ENCODE measurements around the gene NFATC2IP.

The NFATC2IP gene

GRCh38 chr16:28990375-28991040 is 39.8 kb downstream of the NFATC2IP start:
- no peaks in the 10 kb centered on the region for H3K9me3 ChIP-seq (replicated peaks; ENCODE audit: insufficient read depth, low read length)
- H3K27me3 ChIP-seq (replicated peaks; ENCODE audit: insufficient read depth, low read length) = no peaks in the 10 kb centered on the region
- no peak overlapping the region for H3K9ac ChIP-seq (ENCODE audit: low read length)
- no peak overlapping the region for H3K4me2 ChIP-seq (ENCODE audit: low read depth, low read length)
- H2AFZ ChIP-seq (ENCODE audit: low read length) = no peak overlapping the region
- TF ChIP-seq EZH2phosphoT487 (IDR thresholded peaks at IDR 0.05; ENCODE audit: low read length) (no peak), EZH2 (optimal IDR thresholded peaks at IDR 0.05; ENCODE audit: low read depth, low read length) (no peak)
- TF ChIP-seq, protein P1, sequence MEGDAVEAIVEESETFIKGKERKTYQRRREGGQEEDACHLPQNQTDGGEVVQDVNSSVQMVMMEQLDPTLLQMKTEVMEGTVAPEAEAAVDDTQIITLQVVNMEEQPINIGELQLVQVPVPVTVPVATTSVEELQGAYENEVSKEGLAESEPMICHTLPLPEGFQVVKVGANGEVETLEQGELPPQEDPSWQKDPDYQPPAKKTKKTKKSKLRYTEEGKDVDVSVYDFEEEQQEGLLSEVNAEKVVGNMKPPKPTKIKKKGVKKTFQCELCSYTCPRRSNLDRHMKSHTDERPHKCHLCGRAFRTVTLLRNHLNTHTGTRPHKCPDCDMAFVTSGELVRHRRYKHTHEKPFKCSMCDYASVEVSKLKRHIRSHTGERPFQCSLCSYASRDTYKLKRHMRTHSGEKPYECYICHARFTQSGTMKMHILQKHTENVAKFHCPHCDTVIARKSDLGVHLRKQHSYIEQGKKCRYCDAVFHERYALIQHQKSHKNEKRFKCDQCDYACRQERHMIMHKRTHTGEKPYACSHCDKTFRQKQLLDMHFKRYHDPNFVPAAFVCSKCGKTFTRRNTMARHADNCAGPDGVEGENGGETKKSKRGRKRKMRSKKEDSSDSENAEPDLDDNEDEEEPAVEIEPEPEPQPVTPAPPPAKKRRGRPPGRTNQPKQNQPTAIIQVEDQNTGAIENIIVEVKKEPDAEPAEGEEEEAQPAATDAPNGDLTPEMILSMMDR (IDR thresholded peaks at IDR 0.05; ENCODE audit: low read length) = no peak
- H3K4me1 ChIP-seq (ENCODE audit: low read length) = 0 out of 2 replicates have a peak, but pooled peaks cover 2% of the 10 kb centered on the region
- no peaks in the 10 kb centered on the region for H3F3A ChIP-seq (ENCODE audit: insufficient read depth, low read length)
- H3K79me2 ChIP-seq (ENCODE audit: low read length) = peaks cover 4% of the 10 kb centered on the region; the same call in 1 of the 2 replicates
- no peak overlapping the region for H3K27ac ChIP-seq (ENCODE audit: low read length)
- H3K9me2 ChIP-seq (replicated peaks; ENCODE audit: insufficient read depth, low read length) = no peaks in the 10 kb centered on the region
- no peaks in the 10 kb centered on the region for H4K20me1 ChIP-seq (ENCODE audit: insufficient read depth, low read length)
- DNase-seq = no peak
- H3K4me3 ChIP-seq (ENCODE audit: low read length) = no peak overlapping the region
- no peaks in the 10 kb centered on the region for H3K36me3 ChIP-seq (replicated peaks; ENCODE audit: insufficient read depth, low read length)

GRCh38 chr16:28991687-28992086 is 41.0 kb downstream of the NFATC2IP start:
- H3K36me3 ChIP-seq (replicated peaks; ENCODE audit: insufficient read depth, low read length) = no peaks in the 10 kb centered on the region
- no peak overlapping the region for H3K4me2 ChIP-seq (ENCODE audit: low read depth, low read length)
- TF ChIP-seq, protein P1 (IDR thresholded peaks at IDR 0.05; ENCODE audit: low read length) = no peak
- TF ChIP-seq EZH2phosphoT487 (IDR thresholded peaks at IDR 0.05; ENCODE audit: low read length) (no peak), EZH2 (optimal IDR thresholded peaks at IDR 0.05; ENCODE audit: low read depth, low read length) (no peak)
- no peak overlapping the region for H3K27ac ChIP-seq (ENCODE audit: low read length)
- no peaks in the 10 kb centered on the region for H3K27me3 ChIP-seq (replicated peaks; ENCODE audit: insufficient read depth, low read length)
- no peak overlapping the region for H2AFZ ChIP-seq (ENCODE audit: low read length)
- H3K4me3 ChIP-seq (ENCODE audit: low read length) = no peak overlapping the region
- no peaks in the 10 kb centered on the region for H3K9me2 ChIP-seq (replicated peaks; ENCODE audit: insufficient read depth, low read length)
- H3K79me2 ChIP-seq (ENCODE audit: low read length) = no peaks in the 10 kb centered on the region
- no peak overlapping the region for H3K9ac ChIP-seq (ENCODE audit: low read length)
- H4K20me1 ChIP-seq (ENCODE audit: insufficient read depth, low read length) = no peaks in the 10 kb centered on the region
- no peaks in the 10 kb centered on the region for H3F3A ChIP-seq (ENCODE audit: insufficient read depth, low read length)
- H3K4me1 ChIP-seq (ENCODE audit: low read length) = no peaks in the 10 kb centered on the region
- DNase-seq = no peak
- no peaks in the 10 kb centered on the region for H3K9me3 ChIP-seq (replicated peaks; ENCODE audit: insufficient read depth, low read length)

- no peak overlapping the region for H3K4me3 ChIP-seq (ENCODE audit: low read length)
- H3K27ac ChIP-seq (ENCODE audit: low read length) = no peak overlapping the region
- no peak overlapping the region for H3K9ac ChIP-seq (ENCODE audit: low read length)
- H3K4me2 ChIP-seq (ENCODE audit: low read depth, low read length) = no peak overlapping the region
- H3K27me3 ChIP-seq (replicated peaks; ENCODE audit: insufficient read depth, low read length) = no peaks in the 10 kb centered on the region
- no peak for TF ChIP-seq EZH2 (optimal IDR thresholded peaks at IDR 0.05; ENCODE audit: low read depth, low read length)
- no peak for TF ChIP-seq EZH2phosphoT487 (IDR thresholded peaks at IDR 0.05; ENCODE audit: low read length)
- TF ChIP-seq, protein P1 (IDR thresholded peaks at IDR 0.05; ENCODE audit: low read length) = no peak
- no peaks in the 10 kb centered on the region for H4K20me1 ChIP-seq (ENCODE audit: insufficient read depth, low read length)
- H2AFZ ChIP-seq (ENCODE audit: low read length) = no peak overlapping the region
- no peaks in the 10 kb centered on the region for H3K9me2 ChIP-seq (replicated peaks; ENCODE audit: insufficient read depth, low read length)
- H3K79me2 ChIP-seq (ENCODE audit: low read length) = no peaks in the 10 kb centered on the region
- no peak for DNase-seq
- no peaks in the 10 kb centered on the region for H3K36me3 ChIP-seq (replicated peaks; ENCODE audit: insufficient read depth, low read length)
- no peaks in the 10 kb centered on the region for H3F3A ChIP-seq (ENCODE audit: insufficient read depth, low read length)
- no peaks in the 10 kb centered on the region for H3K9me3 ChIP-seq (replicated peaks; ENCODE audit: insufficient read depth, low read length)
- no peaks in the 10 kb centered on the region for H3K4me1 ChIP-seq (ENCODE audit: low read length)
These were observed 41.8 kb downstream of the NFATC2IP start for GRCh38 chr16:28992496-28992895.

Measured in MM.1S (cell line).